Renal cortex interstitium (tissue), 11 donors: Measurements from ENCODE around the gene SLC47A1. TPM values are rescaled to one million over a fixed set of nuclear protein-coding genes. Genes with fewer than 3 reads are reported as not detected.
"Not testable (repeated sequence)": the region's sequence is repeated elsewhere in the genome, so short reads cannot be mapped to it uniquely, and the experiment has no call there.

ENCODE experiments used
- DNase-seq, 11 donors: peaks; one replicate each; pipeline ENCODE4 v3.0.0-alpha.2; 2013; ENCODE audit warnings: low read depth in 9 of 11, low spot score in 4 of 11; ENCODE audit errors: extremely low read depth in 1 of 11
- polyA plus RNA-seq, 3 donors: library from polyadenylated mRNA; unstranded; fragments of 120-200 nt; gene quantifications; one replicate each; pipeline ENCODE4 v1.2.1, GENCODE V29; 2013; ENCODE audit not compliant: insufficient read length in 3 of 3

Gene SLC47A1
- polyA plus RNA-seq, 3 donors: 16.6 to 24.6 (median 23.5) TPM

- peak in 8 of 11 donors; percentile 48 to 85 (median 74) for DNase-seq
These were observed 22.8 kb upstream of the SLC47A1 start for GRCh38 chr17:19510903-19511302.

- peak in 5 of 11 donors; percentile 59 to 80 (median 62) for DNase-seq
These were observed 19.7 kb upstream of the SLC47A1 start for GRCh38 chr17:19513897-19514488.

GRCh38 chr17:19517699-19518098, 16.0 kb upstream of the SLC47A1 start:
- no peak for DNase-seq

- DNase-seq: not testable (repeated sequence)
These were observed 14.0 kb upstream of the SLC47A1 start for GRCh38 chr17:19519388-19520291.

GRCh38 chr17:19520641-19521040, 13.0 kb upstream of the SLC47A1 start:
- DNase-seq: no peak

- no peak for DNase-seq
These were observed 10.0 kb upstream of the SLC47A1 start for GRCh38 chr17:19523690-19524089.

- DNase-seq: not testable (repeated sequence)
These were observed 6.7 kb upstream of the SLC47A1 start for GRCh38 chr17:19526950-19527349.

GRCh38 chr17:19531780-19532501, 1.7 kb upstream of the SLC47A1 start:
- no peak for DNase-seq

GRCh38 chr17:19533036-19533717, 477 bp upstream of the SLC47A1 start:
- no peak for DNase-seq

- no peak for DNase-seq
These were observed 1.0 kb downstream of the SLC47A1 start for GRCh38 chr17:19534562-19535149.

GRCh38 chr17:19537111-19537510, 3.5 kb downstream of the SLC47A1 start:
- DNase-seq: no peak

GRCh38 chr17:19538095-19539039, 4.7 kb downstream of the SLC47A1 start:
- DNase-seq: no peak

GRCh38 chr17:19539040-19539399, 5.4 kb downstream of the SLC47A1 start:
- DNase-seq: no peak

- no peak for DNase-seq
These were observed 6.2 kb downstream of the SLC47A1 start for GRCh38 chr17:19539841-19540311.

GRCh38 chr17:19540706-19541370, 7.2 kb downstream of the SLC47A1 start:
- DNase-seq: no peak

GRCh38 chr17:19541445-19541844, 7.8 kb downstream of the SLC47A1 start:
- DNase-seq: no peak

GRCh38 chr17:19542247-19542646, 8.6 kb downstream of the SLC47A1 start:
- DNase-seq: no peak
